Measurements from ENCODE around the gene C3orf22.

- TF ChIP-seq CTCF (conservative IDR thresholded peaks at IDR 0.05 in 1 of 2, IDR thresholded peaks at IDR 0.05 in 1 of 2; ENCODE audit: extremely low read depth in 1 of 2, insufficient read depth in 1 of 2, low read depth in 1 of 2, low read length in 2 of 2) (no peak), EZH2 (IDR thresholded peaks at IDR 0.05; ENCODE audit: borderline replicate concordance, low read length) (no peak)
These were observed 57.0 kb downstream of the C3orf22 start for GRCh38 chr3:126501736-126502135.
